OCI-LY7 (cell line): Measurements from ENCODE around the gene LHPP. TPM values are rescaled to one million over a fixed set of nuclear protein-coding genes. Genes with fewer than 3 reads are reported as not detected.

ENCODE experiments used
- BruUV-seq: library from RNA; stranded (reverse); fragments of 400-500 nt; replicated peaks from 2 replicates; lab custom pipeline; 2021; lab: Mats Ljungman, UMichigan
- CTCF ChIA-PET: fragments of 300-600 bp; sonication (Branson Sonifier 250); formaldehyde crosslinking; loops from one replicate; lab custom pipeline; 2022; ENCODE audit warnings: antibody characterized with exemption; ENCODE audit not compliant: unreplicated experiment; lab: Charles Lee
- POLR2A ChIA-PET: fragments of 300-600 bp; sonication (Branson Sonifier 250); formaldehyde crosslinking; loops from one replicate; lab custom pipeline; 2022; ENCODE audit warnings: antibody characterized with exemption; lab: Charles Lee
- DNase-seq: peaks from one replicate; pipeline ENCODE4 v3.0.0-alpha.2; 2015; ENCODE audit warnings: low spot score
- H2AFZ ChIP-seq: fragments of 200-600 bp; sonication (generic), shearing (Covaris generic); 2 replicates; pipeline ENCODE4 v1.6.1; 2014; ENCODE audit warnings: mild to moderate bottlenecking, antibody characterized with exemption, low read length, moderate library complexity
- H3K27ac ChIP-seq: fragments of 200-600 bp; sonication (generic); 2 replicates; pipeline ENCODE4 v1.5.1; 2014; ENCODE audit warnings: mixed run types, low read depth, mild to moderate bottlenecking, moderate library complexity, low read length, inconsistent platforms; ENCODE audit not compliant: poor library complexity, severe bottlenecking
- H3K36me3 ChIP-seq: fragments of 200-600 bp; sonication (generic); 2 replicates; pipeline ENCODE4 v1.6.1; 2014; ENCODE audit warnings: mild to moderate bottlenecking, antibody characterized with exemption, low read length, moderate library complexity, mixed read lengths; ENCODE audit not compliant: insufficient read depth
- H3K4me1 ChIP-seq: fragments of 200-600 bp; sonication (generic); 2 replicates; pipeline ENCODE4 v1.5.1; 2014; ENCODE audit warnings: mild to moderate bottlenecking, low read length; ENCODE audit not compliant: insufficient read depth, poor library complexity, severe bottlenecking
- H3K4me2 ChIP-seq: fragments of 200-600 bp; sonication (generic); 2 replicates; pipeline ENCODE4 v1.6.1; 2014; ENCODE audit warnings: mild to moderate bottlenecking, low read length
- H3K4me3 ChIP-seq: fragments of 200-600 bp; sonication (generic); 2 replicates; pipeline ENCODE4 v1.5.1; 2014; ENCODE audit warnings: mild to moderate bottlenecking, low read depth, low read length; ENCODE audit not compliant: poor library complexity, severe bottlenecking
- H3K79me2 ChIP-seq: fragments of 200-600 bp; sonication (generic); 2 replicates; pipeline ENCODE4 v1.6.1; 2016; ENCODE audit warnings: low read depth, mild to moderate bottlenecking, low read length, moderate library complexity, mixed read lengths; ENCODE audit not compliant: insufficient read depth
- H3K9me2 ChIP-seq: fragments of 200-600 bp; sonication (generic); 2 replicates; pipeline ENCODE4 v1.6.1; 2016; ENCODE audit warnings: mild to moderate bottlenecking, low read length, mixed read lengths; ENCODE audit not compliant: insufficient read depth
- H3K9me3 ChIP-seq: fragments of 200-600 bp; sonication (generic); 2 replicates; pipeline ENCODE4 v1.6.1; 2014; ENCODE audit warnings: mild to moderate bottlenecking, mixed run types, low read length, mixed read lengths
- H4K20me1 ChIP-seq: fragments of 200-600 bp; sonication (generic); 2 replicates; pipeline ENCODE4 v1.6.1; 2014; ENCODE audit warnings: mild to moderate bottlenecking, antibody characterized with exemption, low read length, moderate library complexity, mixed read lengths; ENCODE audit not compliant: insufficient read depth
- CTCF ChIP-seq: fragments of 200-600 bp; sonication (generic); conservative IDR thresholded peaks from 2 replicates; pipeline ENCODE4 v1.5.1; 2014; ENCODE audit warnings: mild to moderate bottlenecking, antibody characterized with exemption, low read length, moderate library complexity, mixed read lengths
- EZH2phosphoT487 ChIP-seq: fragments of 200-600 bp; sonication (generic); IDR thresholded peaks from 2 replicates; pipeline ENCODE4 v1.6.1; 2018; ENCODE audit warnings: low read depth, borderline replicate concordance, mild to moderate bottlenecking, mixed run types, antibody characterized with exemption, low read length, moderate library complexity, mixed read lengths
- intact Hi-C: fragments of 100-400 bp; cut with micrococcal nuclease; formaldehyde crosslinking; loops from one replicate; pipeline ENCODE4 v1.10.0; 2022; ENCODE audit not compliant: unreplicated experiment
- total RNA-seq, 2 experiments: library from RNA; depleted of rRNA in 1 of 2; stranded (reverse); fragments of >200 nt in 1 of 2; shearing (Covaris generic) in 1 of 2; gene quantifications; 2 replicates each; pipeline ENCODE4 v1.2.3, GENCODE V29; 2014 to 2022

LHPP gene
- total RNA-seq, 2 experiments from 2014 or later = 30.3 to 65.2 TPM

DNA sequence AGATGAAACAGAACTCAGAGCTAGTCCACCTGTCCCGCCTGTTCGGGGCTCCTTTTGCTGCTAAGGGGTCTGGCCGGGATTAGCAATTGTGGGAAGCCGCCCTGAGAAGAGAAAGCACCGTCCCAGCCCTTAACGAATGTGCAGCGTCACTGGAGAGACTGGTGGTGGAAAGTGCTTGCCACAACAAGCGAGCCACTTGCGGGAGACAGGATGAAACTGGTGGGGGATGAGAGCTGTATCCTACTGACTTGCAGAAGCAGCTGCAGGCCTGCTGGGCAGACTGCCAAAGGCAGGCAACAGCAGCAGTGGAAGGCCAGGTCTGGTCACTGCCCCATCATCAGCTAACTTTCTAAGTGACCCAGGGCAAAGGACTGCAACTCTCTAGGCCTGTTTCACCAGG lies 187.1 kb downstream of the LHPP start:
- Histone ChIP-seq H3K36me3 (peaks cover 55% of the 10 kb centered on the region; the same call in 1 of the 2 replicates), H4K20me1 (no peaks in the 10 kb centered on the region), H3K9me3 (no peaks in the 10 kb centered on the region), H3K27ac (peak overlapping the region; percentile 38), H3K4me1 (peaks cover 25% of the 10 kb centered on the region), H3K9me2 (no peaks in the 10 kb centered on the region), H2AFZ (no peak overlapping the region), H3K4me2 (peak overlapping the region; percentile 56; the same call in 1 of the 2 replicates), H3K79me2 (peaks cover 25% of the 10 kb centered on the region; the same call in 1 of the 2 replicates), H3K4me3 (no peak overlapping the region)
- CTCF ChIA-PET = interaction anchor here (1.4 kb wide), 1 partner anchor 70 kb away, joined by 4 read pairs; no protein-coding TSS in a partner anchor
- TF ChIP-seq CTCF (no peak), EZH2phosphoT487 (no peak)
- no TSS peak for BruUV-seq
- POLR2A ChIA-PET = interaction anchor here (0.6 to 1.1 kb wide), 4 partner anchors 11 to 1481 kb away, joined by 3 to 4 read pairs (median 4); no protein-coding TSS in a partner anchor
- intact Hi-C loops = loop anchor here (5.0 kb wide), 1 partner anchor 94 kb away; the partner anchor contains the start of gene FAM53B
- DNase-seq = no peak

GRCh38 chr10:124649214-124649613 lies 187.6 kb downstream of the LHPP start:
- ChIA-PET POLR2A (interaction anchor here (0.6 to 1.1 kb wide), 4 partner anchors 11 to 1481 kb away, joined by 3 to 4 read pairs (median 4); no protein-coding TSS in a partner anchor), CTCF (interaction anchor here (1.4 kb wide), 1 partner anchor 70 kb away, joined by 4 read pairs; no protein-coding TSS in a partner anchor)
- peaks cover 58% of the 10 kb centered on the region; the same call in 1 of the 2 replicates for H3K36me3 ChIP-seq
- peaks cover 25% of the 10 kb centered on the region; the same call in 1 of the 2 replicates for H3K79me2 ChIP-seq
- H3K9me2 ChIP-seq = no peaks in the 10 kb centered on the region
- TF ChIP-seq CTCF = no peak
- no peak for TF ChIP-seq EZH2phosphoT487
- intact Hi-C loops = loop anchor here (5.0 kb wide), 1 partner anchor 93 kb away; the partner anchor contains the start of gene FAM53B
- no peak overlapping the region for H3K4me2 ChIP-seq
- H4K20me1 ChIP-seq = no peaks in the 10 kb centered on the region
- no TSS peak for BruUV-seq
- H3K4me3 ChIP-seq = no peak overlapping the region
- no peaks in the 10 kb centered on the region for H3K9me3 ChIP-seq
- no peak for DNase-seq
- peak overlapping the region; percentile 38 for H3K27ac ChIP-seq
- H3K4me1 ChIP-seq = peaks cover 25% of the 10 kb centered on the region
- H2AFZ ChIP-seq = no peak overlapping the region

DNA sequence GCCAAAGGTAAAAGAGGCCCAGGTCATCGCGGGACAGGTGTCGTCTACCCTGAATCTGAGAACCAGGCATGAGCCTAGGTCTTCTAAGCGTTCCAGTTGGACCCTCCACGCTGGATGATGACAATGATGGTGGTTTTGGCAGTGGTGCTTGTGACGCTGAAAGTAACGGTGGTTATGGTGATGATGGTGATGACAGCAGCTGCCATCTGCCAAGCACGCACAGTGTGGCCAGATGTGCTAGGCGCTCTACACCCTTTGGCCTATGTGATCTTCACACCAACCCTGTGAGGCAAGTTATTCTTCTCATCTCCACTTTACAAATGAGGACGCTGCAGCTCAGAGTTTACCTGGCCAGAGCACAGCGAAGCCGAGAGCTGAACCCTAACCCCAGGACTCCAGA lies 188.6 kb downstream of the LHPP start:
- H3K27ac ChIP-seq = no peak overlapping the region
- H3K4me3 ChIP-seq = no peak overlapping the region
- H3K4me2 ChIP-seq = no peak overlapping the region
- no peaks in the 10 kb centered on the region for H3K9me3 ChIP-seq
- intact Hi-C loops = no loop called here
- H2AFZ ChIP-seq = no peak overlapping the region
- peaks cover 25% of the 10 kb centered on the region for H3K4me1 ChIP-seq
- CTCF ChIA-PET = no interaction called here
- DNase-seq = no peak
- peaks cover 25% of the 10 kb centered on the region; the same call in 1 of the 2 replicates for H3K79me2 ChIP-seq
- H3K9me2 ChIP-seq = no peaks in the 10 kb centered on the region
- H3K36me3 ChIP-seq = peaks cover 64% of the 10 kb centered on the region; the same call in 1 of the 2 replicates
- no peaks in the 10 kb centered on the region for H4K20me1 ChIP-seq
- no TSS peak for BruUV-seq
- POLR2A ChIA-PET = interaction anchor here (0.5 to 1.1 kb wide), 3 partner anchors 9 to 15 kb away, joined by 3 read pairs; no protein-coding TSS in a partner anchor
- TF ChIP-seq EZH2phosphoT487 (no peak), CTCF (no peak)
